Inflammatory macrophage treated with lipopolysaccharide for 4 hours (primary cell): ENCODE measurements around the gene MORC2.

ENCODE experiments used
- DNase-seq: peaks from one replicate; pipeline ENCODE4 v3.0.0-alpha.2; 2020

Gene MORC2

GRCh38 chr22:30884211-30885000 is 84.2 kb downstream of the MORC2 start:
- no peak for DNase-seq

GRCh38 chr22:30883586-30884145 is 84.9 kb downstream of the MORC2 start:
- no peak for DNase-seq

- no peak for DNase-seq
Observed at GRCh38 chr22:30882974-30883533, 85.5 kb downstream of the MORC2 start.

GRCh38 chr22:30882184-30882717 is 86.3 kb downstream of the MORC2 start:
- no peak for DNase-seq

GRCh38 chr22:30881361-30882183 is 87.0 kb downstream of the MORC2 start:
- no peak for DNase-seq

- DNase-seq: no peak
Observed at GRCh38 chr22:30880847-30881246, 87.7 kb downstream of the MORC2 start.

GRCh38 chr22:30880181-30880601 is 88.4 kb downstream of the MORC2 start:
- no peak for DNase-seq

- no peak for DNase-seq
Observed at GRCh38 chr22:30879415-30879797, 89.2 kb downstream of the MORC2 start.

GRCh38 chr22:30878516-30879414 is 89.8 kb downstream of the MORC2 start:
- no peak for DNase-seq

GRCh38 chr22:30877662-30878515 is 90.7 kb downstream of the MORC2 start:
- DNase-seq: no peak

- no peak for DNase-seq
Observed at GRCh38 chr22:30876915-30877553, 91.5 kb downstream of the MORC2 start.

GRCh38 chr22:30876221-30876751 is 92.3 kb downstream of the MORC2 start:
- no peak for DNase-seq

GRCh38 chr22:30875481-30876215 is 92.9 kb downstream of the MORC2 start:
- no peak for DNase-seq
